Adipocyte (in vitro differentiated cells): ENCODE data around the gene NSG1.

Experiments
- DNase-seq: peaks from one replicate; pipeline ENCODE4 v3.0.0-alpha.2; 2015; ENCODE audit warnings: low read depth
- H3K27me3 ChIP-seq: replicated peaks from 2 replicates; pipeline ENCODE4 v1.7.0; 2013; ENCODE audit warnings: mild to moderate bottlenecking, low read length, moderate library complexity; ENCODE audit not compliant: control insufficient read depth, insufficient read depth
- H3K36me3 ChIP-seq: 2 replicates; pipeline ENCODE4 v1.7.0; 2013; ENCODE audit warnings: low read length, mild to moderate bottlenecking, moderate library complexity; ENCODE audit not compliant: control insufficient read depth, insufficient read depth, severe bottlenecking
- H3K4me1 ChIP-seq: 2 replicates; pipeline ENCODE4 v1.7.0; 2013; ENCODE audit warnings: mild to moderate bottlenecking, low read length, moderate library complexity; ENCODE audit not compliant: control insufficient read depth, insufficient read depth
- H3K4me3 ChIP-seq: 2 replicates; pipeline ENCODE4 v1.7.0; 2013; ENCODE audit warnings: mild to moderate bottlenecking, low read length, moderate library complexity
- H3K9ac ChIP-seq: 2 replicates; pipeline ENCODE4 v1.7.0; 2013; ENCODE audit warnings: mild to moderate bottlenecking, low read length, moderate library complexity
- H3K9me3 ChIP-seq: 2 replicates; pipeline ENCODE4 v1.7.0; 2013; ENCODE audit warnings: mild to moderate bottlenecking, low read length, moderate library complexity; ENCODE audit not compliant: control insufficient read depth

Gene NSG1

GRCh38 chr4:4422856-4423499 is 36.1 kb downstream of the NSG1 start:
- peaks cover 66% of the 10 kb centered on the region for H3K36me3 ChIP-seq
- no peak overlapping the region for H3K4me3 ChIP-seq
- DNase-seq: no peak
- H3K9ac ChIP-seq: no peak overlapping the region
- no peaks in the 10 kb centered on the region for H3K27me3 ChIP-seq
- H3K9me3 ChIP-seq: no peaks in the 10 kb centered on the region
- peaks cover 10% of the 10 kb centered on the region for H3K4me1 ChIP-seq

GRCh38 chr4:4423706-4424498 is 37.0 kb downstream of the NSG1 start:
- H3K36me3 ChIP-seq: peaks cover 62% of the 10 kb centered on the region
- H3K4me1 ChIP-seq: peaks cover 10% of the 10 kb centered on the region
- no peak for DNase-seq
- H3K9ac ChIP-seq: no peak overlapping the region
- H3K9me3 ChIP-seq: no peaks in the 10 kb centered on the region
- H3K27me3 ChIP-seq: no peaks in the 10 kb centered on the region
- H3K4me3 ChIP-seq: no peak overlapping the region

- no peak overlapping the region for H3K9ac ChIP-seq
- peaks cover 10% of the 10 kb centered on the region for H3K4me1 ChIP-seq
- no peak overlapping the region for H3K4me3 ChIP-seq
- H3K9me3 ChIP-seq: no peaks in the 10 kb centered on the region
- H3K36me3 ChIP-seq: peaks cover 54% of the 10 kb centered on the region
- DNase-seq: no peak
- no peaks in the 10 kb centered on the region for H3K27me3 ChIP-seq
Measured at GRCh38 chr4:4424499-4425115, 37.7 kb downstream of the NSG1 start.

GRCh38 chr4:4425119-4425690 is 38.3 kb downstream of the NSG1 start:
- peaks cover 48% of the 10 kb centered on the region for H3K36me3 ChIP-seq
- no peak overlapping the region for H3K9ac ChIP-seq
- no peaks in the 10 kb centered on the region for H3K9me3 ChIP-seq
- no peaks in the 10 kb centered on the region for H3K27me3 ChIP-seq
- peaks cover 10% of the 10 kb centered on the region for H3K4me1 ChIP-seq
- H3K4me3 ChIP-seq: no peak overlapping the region
- no peak for DNase-seq

GRCh38 chr4:4425696-4426095 is 38.8 kb downstream of the NSG1 start:
- H3K27me3 ChIP-seq: no peaks in the 10 kb centered on the region
- DNase-seq: no peak
- peaks cover 44% of the 10 kb centered on the region for H3K36me3 ChIP-seq
- H3K9ac ChIP-seq: no peak overlapping the region
- no peaks in the 10 kb centered on the region for H3K9me3 ChIP-seq
- H3K4me3 ChIP-seq: no peak overlapping the region
- H3K4me1 ChIP-seq: peaks cover 13% of the 10 kb centered on the region

- Histone ChIP-seq H3K9ac (no peak overlapping the region), H3K36me3 (peaks cover 34% of the 10 kb centered on the region), H3K27me3 (no peaks in the 10 kb centered on the region), H3K9me3 (no peaks in the 10 kb centered on the region), H3K4me3 (no peak overlapping the region), H3K4me1 (peaks cover 14% of the 10 kb centered on the region)
- no peak for DNase-seq
Measured at GRCh38 chr4:4426511-4427120, 39.7 kb downstream of the NSG1 start.

- Histone ChIP-seq H3K4me3 (no peak overlapping the region), H3K4me1 (peaks cover 14% of the 10 kb centered on the region), H3K36me3 (peaks cover 31% of the 10 kb centered on the region), H3K9me3 (no peaks in the 10 kb centered on the region), H3K27me3 (no peaks in the 10 kb centered on the region), H3K9ac (no peak overlapping the region)
- DNase-seq: no peak
Measured at GRCh38 chr4:4427121-4427870, 40.4 kb downstream of the NSG1 start.

- no peaks in the 10 kb centered on the region for H3K27me3 ChIP-seq
- no peak overlapping the region for H3K9ac ChIP-seq
- H3K4me3 ChIP-seq: no peak overlapping the region
- H3K9me3 ChIP-seq: no peaks in the 10 kb centered on the region
- peaks cover 35% of the 10 kb centered on the region for H3K36me3 ChIP-seq
- no peak for DNase-seq
- peaks cover 14% of the 10 kb centered on the region for H3K4me1 ChIP-seq
Measured at GRCh38 chr4:4427886-4428285, 41.0 kb downstream of the NSG1 start.

GRCh38 chr4:4428966-4429875 is 42.3 kb downstream of the NSG1 start:
- Histone ChIP-seq H3K4me3 (no peak overlapping the region), H3K4me1 (peaks cover 14% of the 10 kb centered on the region), H3K36me3 (peaks cover 34% of the 10 kb centered on the region), H3K9ac (no peak overlapping the region), H3K27me3 (no peaks in the 10 kb centered on the region), H3K9me3 (no peaks in the 10 kb centered on the region)
- no peak for DNase-seq
